ENCODE measurements around the gene ANKIB1.
"Not testable (repeated sequence)": the region's sequence is repeated elsewhere in the genome, so short reads cannot be mapped to it uniquely, and the experiment has no call there.

ANKIB1 gene, protein sequence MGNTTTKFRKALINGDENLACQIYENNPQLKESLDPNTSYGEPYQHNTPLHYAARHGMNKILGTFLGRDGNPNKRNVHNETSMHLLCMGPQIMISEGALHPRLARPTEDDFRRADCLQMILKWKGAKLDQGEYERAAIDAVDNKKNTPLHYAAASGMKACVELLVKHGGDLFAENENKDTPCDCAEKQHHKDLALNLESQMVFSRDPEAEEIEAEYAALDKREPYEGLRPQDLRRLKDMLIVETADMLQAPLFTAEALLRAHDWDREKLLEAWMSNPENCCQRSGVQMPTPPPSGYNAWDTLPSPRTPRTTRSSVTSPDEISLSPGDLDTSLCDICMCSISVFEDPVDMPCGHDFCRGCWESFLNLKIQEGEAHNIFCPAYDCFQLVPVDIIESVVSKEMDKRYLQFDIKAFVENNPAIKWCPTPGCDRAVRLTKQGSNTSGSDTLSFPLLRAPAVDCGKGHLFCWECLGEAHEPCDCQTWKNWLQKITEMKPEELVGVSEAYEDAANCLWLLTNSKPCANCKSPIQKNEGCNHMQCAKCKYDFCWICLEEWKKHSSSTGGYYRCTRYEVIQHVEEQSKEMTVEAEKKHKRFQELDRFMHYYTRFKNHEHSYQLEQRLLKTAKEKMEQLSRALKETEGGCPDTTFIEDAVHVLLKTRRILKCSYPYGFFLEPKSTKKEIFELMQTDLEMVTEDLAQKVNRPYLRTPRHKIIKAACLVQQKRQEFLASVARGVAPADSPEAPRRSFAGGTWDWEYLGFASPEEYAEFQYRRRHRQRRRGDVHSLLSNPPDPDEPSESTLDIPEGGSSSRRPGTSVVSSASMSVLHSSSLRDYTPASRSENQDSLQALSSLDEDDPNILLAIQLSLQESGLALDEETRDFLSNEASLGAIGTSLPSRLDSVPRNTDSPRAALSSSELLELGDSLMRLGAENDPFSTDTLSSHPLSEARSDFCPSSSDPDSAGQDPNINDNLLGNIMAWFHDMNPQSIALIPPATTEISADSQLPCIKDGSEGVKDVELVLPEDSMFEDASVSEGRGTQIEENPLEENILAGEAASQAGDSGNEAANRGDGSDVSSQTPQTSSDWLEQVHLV

DNA sequence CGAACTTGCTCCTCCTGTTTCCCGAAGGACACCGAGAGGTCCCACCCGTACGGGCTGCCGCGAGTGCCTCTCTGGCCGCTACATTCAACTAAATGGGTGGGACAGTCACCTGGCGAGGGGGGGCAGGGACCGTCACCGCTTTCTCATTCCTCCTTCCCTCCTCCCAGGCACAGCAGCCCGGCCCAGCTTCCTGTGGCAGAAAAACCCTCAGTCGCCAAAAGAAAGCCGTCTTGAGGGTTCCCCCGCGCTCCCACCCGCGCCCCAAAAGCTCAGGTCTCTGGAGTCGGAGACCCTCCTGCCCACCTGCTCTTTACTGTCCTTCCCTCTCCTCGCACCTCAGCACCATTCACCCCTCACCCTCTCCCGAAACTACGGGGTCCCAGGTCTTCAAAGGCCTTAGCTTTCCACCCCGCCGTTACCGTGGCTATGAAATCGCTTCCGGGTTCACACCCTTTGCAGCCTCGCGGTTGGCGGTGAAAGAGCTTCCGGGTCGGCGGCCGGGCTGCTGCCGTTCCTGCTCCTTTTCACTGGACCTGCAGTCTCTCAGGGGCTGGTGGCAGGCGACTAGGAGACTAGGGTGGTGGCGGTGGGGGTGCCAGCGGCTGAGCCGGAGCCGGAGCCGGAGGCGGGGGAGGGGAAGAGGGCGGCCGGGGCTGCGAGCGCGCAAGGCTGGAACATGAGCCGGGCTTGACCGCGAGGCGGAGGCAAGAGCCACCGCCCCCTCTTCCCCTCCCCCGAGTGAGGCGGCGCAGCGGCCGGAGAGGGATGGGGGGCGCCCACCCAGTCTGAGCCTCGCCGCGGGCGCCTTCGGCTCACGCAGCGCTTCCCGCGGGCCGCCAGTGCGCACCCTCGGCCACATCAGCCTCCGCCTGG lies at the start of gene ANKIB1, which contains the start of gene KRIT1:
Gene ANKIB1, plus strand, starts transcription at position 488 of the 873 bp plus-strand sequence. CDS start 49,005 bp downstream, outside the sequence.
Gene KRIT1, minus strand, starts transcription at position 428 of the 873 bp plus-strand sequence. CDS start 3,779 bp downstream, outside the sequence.
- peak; percentile 92 for DNase-seq

DNA sequence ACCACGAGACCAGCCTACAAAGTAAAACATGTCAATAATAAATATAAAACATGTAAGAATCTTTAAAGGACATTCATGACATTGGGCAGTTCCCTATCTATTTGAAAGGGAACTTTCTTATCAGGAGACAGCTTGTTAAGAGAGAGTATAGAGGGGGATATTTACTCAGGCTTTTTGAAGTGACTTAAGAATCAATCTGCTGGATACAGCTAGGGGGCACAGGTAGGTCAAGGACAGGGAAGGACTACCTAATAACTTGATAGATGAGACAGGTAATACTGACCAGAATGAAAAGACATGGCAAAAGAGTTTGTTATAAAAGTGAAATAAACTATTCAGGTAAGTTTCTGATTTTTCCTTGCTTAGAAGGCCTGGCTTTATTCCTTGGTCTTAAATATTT lies 45.0 kb upstream of the ANKIB1 start:
- DNase-seq, result no peak

DNA sequence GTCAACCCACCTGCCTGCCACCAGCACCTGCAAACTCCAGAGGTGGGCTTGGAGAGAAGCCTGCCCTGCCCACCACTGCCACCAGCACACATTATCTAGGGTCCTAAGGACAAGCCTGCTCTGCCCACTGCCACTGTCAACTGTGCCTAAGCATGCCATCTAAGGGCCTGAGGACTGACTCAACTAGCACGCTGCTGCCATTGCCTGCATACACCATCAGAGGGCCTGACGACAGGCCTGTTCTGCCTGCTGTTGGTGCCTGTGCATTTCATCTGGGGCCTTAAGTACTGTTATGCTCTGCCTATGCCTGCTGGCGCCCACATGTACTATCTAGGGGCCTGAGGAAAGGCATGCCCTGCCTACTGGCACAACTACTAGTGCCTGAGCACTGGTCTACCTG lies 39.8 kb upstream of the ANKIB1 start:
- DNase-seq, result no peak

DNA sequence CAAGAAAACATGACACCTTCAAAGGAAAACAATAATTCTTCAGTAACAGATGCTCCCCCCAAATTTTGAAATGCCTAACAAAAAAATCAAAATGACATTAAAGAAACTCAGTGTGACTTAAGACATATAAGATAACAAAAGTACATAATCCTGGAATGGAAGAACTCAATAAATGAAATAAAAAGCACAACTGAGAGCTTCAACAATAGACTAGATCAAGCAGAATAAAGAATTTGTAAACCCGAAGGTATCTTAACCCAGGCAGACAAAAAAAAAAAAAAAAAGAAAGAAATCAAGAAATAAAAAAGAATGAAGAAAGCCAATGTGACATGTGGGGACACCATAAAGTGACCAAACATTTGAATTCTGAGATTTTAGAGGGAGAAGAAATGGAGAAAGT lies 39.1 kb upstream of the ANKIB1 start:
- DNase-seq, result no peak

DNA sequence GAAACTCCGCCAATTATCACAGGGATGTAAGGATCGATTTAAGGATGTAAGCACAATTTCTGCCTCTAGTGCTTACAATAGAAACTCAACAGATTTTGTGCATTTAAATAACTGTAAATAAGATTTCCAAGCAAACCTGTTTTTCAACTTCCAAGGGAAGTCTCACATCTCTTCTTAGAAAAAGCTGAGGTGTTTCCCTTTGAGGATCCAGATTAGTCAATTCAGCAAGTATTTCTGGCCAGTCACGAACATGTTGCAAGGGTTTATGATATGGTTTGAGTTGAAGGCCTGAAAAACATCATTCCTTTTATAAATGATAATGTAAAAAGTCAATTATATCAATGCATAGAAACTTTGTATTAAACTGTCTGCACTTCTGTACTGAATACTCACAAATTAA lies 24.0 kb upstream of the ANKIB1 start:
- no peak for DNase-seq

DNA sequence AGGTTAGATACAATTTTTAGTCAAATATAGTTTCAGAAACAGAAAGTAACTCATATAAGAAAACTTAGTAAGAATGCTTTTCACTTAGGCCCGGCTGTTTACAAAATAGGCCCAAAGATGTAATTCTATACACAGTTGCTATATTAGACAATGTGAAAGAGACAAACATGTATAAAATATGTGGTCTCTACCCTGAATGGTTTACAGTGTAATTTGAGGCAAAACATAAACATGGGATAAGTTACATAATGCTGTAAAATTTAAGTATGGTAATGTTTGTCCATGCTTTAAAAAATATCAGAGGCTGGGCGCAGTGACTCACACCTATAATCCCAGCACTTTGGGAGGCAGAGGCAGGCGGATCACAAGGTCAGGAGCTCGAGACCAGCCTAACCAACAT lies 18.8 kb upstream of the ANKIB1 start:
- DNase-seq, result no peak

DNA sequence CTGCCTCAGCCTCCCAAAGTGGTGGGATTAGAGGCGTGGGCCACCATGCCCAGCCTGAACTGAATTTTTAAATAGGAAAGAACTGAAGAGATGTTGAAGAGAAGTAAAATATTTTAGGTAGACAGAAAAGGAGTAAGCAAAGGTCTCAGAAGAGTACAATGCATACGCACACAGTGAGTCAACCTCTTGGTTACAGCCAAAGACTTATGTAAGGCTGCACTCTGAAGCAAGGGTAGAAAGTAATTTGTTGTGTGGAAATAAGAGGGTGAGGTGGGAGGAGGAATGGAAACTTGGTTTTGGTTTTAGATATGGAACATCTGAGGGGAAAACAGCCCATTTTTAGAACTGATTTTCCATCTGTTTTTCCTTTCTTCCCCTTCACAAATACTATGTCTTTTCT lies 17.7 kb upstream of the ANKIB1 start:
- DNase-seq, result no peak

DNA sequence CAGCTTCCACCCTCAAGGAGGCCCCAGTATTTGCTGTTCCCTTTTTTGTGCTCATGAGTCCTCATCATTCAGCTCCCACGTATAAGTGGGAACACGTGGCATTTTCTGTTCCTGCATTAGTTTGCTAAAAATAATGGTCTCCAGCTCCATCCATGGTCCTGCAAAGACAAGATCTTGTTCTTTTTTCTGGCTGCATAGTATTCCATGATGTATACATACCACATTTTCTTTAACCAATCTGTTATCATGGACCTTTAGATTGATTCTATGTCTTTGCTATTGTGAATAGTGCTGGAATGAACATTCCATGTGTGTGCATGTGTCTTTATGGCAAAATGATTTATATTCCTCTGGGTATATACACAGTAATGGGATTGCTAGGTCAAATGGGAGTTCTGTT lies 17.0 kb upstream of the ANKIB1 start:
- no peak for DNase-seq

DNA sequence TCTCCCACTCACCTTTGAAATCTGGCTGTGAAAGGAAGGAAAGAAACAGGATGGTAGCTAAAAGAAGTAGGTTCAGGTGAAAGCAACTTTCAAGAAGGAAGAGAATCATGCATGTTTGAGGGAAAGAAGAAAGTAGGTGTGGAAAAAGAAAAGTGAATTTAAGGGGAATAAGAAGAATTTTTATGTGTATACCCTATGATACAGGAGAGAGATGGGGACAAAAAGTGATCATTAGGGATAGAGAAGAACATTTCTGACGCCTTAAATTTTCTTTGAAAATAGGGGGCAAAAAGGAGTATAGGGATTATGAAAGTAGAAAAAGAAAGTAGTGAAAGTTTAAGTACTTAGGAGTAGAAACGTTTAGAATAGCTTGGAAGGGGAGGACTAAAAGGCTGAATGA lies 15.2 kb upstream of the ANKIB1 start:
- no peak for DNase-seq

DNA sequence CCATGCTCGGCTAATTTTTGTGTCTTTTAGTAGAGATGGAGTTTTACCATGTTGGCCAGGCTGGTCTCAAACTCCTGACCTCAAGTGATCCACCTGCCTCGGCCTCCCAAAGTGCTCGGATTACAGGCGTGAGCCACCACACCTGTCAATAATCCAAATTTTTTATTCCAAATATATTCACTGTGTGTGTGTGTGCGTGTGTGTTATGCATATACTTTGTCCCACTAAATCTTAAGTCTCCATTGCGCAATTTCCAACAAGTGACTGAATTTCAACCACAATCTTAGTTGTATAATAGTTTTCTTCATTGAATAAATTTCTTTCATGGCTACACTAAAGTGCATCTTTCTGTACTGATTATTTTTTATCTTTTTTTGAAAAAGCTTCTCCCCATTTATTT lies 2.8 kb upstream of the ANKIB1 start:
- DNase-seq, result no peak

DNA sequence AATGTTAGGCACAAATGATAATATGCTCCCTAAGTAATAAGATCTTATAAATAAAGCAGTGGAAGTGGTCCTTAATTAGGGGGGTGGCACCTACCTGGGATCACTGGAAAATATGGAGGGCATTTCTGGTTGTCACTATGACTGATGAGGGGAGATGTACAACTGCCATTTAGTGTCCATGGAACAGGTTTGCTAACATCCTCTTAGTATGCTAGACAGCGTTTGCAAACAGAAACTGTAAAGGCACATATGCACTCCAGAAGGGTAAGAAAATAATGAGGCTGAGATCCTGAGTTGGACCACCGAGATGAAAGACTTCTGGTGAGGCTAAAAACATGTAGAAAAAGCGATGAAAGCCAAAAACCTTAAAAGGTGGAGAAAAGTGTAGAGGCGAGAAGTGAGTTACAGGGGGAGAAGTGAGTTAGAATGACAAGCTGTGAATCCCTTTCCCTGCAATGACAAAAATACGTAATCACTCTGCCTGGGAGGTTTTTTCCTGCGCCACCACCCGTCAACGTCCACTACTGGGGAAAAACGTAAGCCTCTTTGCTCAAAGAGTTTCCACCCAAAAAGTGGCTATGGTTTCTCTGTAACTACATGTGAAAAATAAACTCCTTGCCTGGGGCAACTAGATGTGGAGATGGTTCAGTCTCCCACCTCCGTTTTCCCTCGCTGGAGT lies 827 bp upstream of the ANKIB1 start:
- DNase-seq, result no peak

DNA sequence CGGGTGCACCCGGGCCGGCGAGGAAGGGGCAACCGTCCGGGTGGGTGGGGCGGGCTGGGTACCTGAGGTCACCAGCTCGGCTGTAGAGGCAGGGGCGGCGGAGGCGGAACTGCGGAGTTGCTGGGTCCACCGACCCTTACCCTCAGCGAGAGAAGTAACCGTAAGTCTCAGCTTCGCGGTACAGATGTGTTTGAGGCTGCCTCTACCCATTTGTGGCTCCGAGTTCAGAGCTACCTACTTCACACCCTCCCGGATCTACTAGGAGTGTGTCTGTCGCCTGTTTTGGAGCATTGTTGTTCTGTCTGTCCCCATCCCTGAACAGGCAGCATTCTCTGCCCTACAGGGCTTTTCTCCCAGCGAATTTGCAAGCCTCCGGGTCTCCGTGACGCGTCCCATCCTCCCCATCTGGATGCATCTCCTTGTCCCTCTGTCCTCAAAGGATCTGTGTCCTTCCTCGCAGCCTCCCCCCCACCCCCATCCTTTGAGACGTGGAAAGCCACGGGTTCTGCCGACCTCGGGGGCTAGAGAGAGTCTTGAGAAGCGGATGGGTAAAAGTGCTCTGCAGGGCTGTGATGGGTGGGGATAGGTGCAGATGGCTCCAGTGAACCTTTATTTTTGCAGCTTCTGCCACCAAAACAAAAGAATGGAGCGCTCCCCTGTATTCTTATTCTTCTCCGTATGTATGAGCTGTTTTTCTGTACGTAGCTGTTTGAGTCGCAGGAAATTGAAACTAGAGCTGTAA lies 757 bp downstream of the ANKIB1 start:
- DNase-seq, result peak; percentile 52

DNA sequence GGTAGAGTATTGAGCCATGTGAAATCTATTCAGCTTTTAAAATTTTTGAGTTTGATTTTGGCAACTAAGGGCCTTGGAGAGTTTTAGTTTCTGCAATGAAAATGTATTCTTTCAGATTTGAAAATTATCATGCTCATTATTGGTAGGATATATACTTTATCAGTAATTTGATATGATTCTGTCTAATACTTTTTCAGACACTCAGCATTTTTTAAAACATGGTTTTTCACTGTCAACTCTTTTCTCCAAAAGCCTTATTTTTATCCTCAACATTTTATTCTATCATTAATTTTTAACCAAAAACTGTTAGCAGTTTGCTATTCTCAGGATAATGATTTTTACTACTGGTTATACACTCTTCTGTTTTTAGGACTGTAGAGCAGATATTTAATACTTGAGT lies 4.8 kb downstream of the ANKIB1 start:
- no peak for DNase-seq

DNA sequence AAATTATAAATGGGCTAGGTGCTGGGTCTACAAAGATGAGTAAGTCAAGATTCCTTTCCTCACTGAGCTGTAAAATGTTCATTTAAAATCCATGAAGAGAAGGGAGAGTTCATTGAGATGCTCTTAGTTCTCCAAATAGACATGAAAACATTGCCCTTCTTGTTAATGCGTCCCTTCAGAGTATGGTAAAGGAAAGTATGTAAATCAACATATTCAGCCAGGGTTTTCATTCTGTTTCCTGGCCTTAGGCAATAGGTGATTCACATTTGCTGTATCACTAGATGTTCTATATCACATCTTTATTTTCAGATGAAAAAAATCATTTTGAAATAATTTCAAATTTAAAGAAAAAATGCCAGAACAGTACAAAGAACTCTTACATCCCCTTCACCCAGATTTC lies 5.4 kb downstream of the ANKIB1 start:
- no peak for DNase-seq

DNA sequence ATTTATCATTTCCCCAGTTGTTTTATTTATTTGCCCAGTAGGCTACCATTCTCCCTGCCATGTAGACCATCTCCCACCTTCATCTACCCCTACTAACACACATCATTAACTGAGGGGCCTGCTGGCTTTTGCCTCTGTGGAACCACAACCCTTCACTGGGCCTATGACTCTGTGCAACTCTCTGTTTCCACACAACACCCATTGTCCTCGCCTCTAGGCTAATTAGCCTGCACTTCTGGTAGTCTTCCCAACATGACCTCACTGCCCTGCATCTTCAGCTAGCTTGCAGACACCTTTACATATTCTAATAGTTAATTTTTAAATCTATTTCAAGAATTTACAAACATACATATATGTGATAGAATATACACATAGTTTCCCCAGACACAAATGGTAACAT lies 7.5 kb downstream of the ANKIB1 start:
- DNase-seq, result no peak

DNA sequence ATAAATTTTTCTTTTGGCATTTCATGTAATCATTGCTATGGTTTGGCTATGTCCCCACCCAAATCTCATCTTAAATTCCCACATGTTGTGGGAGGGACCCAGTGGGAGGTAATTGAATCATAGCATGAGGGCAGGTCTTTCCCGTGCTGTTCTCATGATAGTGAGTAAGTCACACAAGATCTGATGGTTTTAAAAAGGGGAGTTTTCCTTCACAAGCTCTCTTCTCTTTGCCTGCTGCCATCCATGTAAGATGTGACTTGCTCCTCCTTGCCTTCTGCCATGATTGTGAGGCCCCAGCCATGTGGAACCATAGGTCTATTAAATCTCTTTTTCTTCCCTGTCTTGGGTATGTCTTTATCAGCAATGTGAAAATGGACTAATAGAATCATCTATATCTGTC lies 9.0 kb downstream of the ANKIB1 start:
- DNase-seq, result not testable (repeated sequence)

DNA sequence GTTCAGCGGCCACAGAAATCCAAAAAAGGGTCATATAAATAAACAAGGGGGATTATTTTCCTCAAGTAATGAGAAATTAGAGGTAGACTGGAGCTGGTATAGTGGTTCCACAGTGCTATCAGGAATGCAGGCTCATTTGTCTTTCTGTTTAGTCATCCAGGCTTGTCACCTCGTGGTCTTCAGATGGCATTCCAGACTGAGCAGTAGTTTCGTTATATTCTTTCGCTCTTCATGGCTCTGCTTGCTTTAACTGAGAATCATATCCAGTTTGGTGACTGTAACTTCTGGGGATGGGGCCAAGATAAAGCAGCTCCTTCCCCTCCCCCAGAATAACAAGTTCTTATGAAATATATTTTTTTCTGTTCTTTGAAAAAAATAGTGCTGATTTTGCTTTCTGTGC lies 9.5 kb downstream of the ANKIB1 start:
- no peak for DNase-seq

DNA sequence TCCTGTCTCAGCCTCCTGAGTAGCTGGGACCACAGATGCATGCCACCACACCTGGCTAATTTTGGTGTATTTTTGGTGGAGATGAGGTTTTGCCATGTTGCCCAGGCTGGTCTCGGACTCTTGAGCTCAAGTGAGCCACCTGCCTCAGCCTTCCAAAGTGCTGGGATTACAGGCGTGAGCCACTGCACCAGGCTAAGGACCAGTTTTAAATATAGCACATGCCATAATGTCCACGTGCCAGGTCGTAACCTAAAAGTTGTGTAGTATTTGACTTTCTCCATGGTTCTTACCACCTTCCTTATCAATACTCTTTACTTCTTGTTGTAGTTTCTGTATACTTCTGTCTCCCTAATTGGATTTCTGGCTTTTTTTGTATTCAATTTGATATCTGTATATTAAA lies 13.3 kb downstream of the ANKIB1 start:
- no peak for DNase-seq

DNA sequence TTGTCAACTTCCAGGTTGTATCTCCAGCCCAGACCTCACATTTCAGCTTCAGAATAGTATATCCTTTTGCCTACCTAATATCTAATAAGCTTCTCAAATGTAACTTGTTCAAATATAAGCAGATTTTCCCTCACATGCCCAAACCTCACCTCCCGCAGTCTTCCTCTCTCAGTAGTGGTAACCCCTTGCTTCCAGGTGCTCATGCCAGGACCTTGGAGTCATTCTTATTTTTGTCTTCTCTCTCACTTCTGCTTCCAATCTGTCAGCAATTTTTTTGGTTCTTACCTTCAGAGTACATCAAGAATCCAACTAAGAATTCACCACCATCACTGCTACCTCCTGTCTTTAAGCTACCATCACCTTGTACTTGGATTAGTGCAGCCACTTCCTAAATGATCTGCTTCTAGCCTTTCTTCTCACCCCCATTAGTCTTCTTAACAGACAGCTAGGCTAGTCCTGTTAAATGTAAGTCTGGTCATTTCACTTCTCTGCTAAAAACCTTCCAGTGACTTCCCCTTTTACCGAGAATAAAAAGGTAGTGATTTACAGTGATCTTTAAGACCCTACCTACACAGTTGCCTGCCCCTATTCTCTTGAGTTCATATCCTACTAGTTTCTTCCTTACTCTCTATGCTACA lies 14.0 kb downstream of the ANKIB1 start:
- DNase-seq, result no peak

DNA sequence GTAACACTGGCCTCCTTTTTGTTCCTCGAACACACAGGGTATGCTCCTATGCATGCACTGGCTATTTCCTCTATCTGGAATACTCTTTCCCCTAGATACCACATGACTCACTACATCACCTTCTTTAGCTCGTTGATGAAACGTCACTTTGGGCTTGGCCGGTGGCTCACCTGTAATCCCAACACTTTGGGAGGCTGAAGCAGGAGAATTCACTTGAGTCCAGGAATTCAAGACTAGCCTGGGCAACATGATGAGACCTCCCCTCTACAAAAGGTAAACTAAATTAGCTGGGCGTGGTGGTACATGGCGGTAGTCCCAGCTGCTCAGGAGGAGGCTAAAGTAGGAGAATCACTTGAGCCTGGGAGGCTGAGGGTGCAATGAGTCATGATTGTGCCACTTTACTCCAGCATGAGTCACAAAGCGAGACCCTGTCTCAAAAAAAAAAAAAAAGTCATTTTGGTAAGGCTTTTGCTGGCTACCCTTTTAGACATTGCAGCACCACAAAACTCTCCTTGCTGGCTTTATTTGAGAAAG lies 14.5 kb downstream of the ANKIB1 start:
- DNase-seq, result no peak

Measured in NK-92 treated with Interleukin-12 subunit alpha and Interleukin-12 subunit beta, amount 100 ng/mL, for 24 hours (cell line).